HG03175 (cell line): ENCODE data around the gene ADAT2.

ENCODE experiments used
- ATAC-seq: cut with Tn5 transposase; IDR thresholded peaks from one replicate; pipeline ENCODE4 v1.9.1; 2021; ENCODE audit warnings: mild to moderate bottlenecking, moderate library complexity; ENCODE audit not compliant: unreplicated experiment

ADAT2 gene

GRCh38 chr6:143399176-143399575, 51.3 kb downstream of the ADAT2 start:
- no peak for ATAC-seq

GRCh38 chr6:143397227-143398222, 53.0 kb downstream of the ADAT2 start:
- ATAC-seq, result no peak

GRCh38 chr6:143396497-143397226, 53.8 kb downstream of the ADAT2 start:
- ATAC-seq, result no peak

- no peak for ATAC-seq
Measured at GRCh38 chr6:143395699-143396098, 54.8 kb downstream of the ADAT2 start.

GRCh38 chr6:143394389-143394788, 56.1 kb downstream of the ADAT2 start:
- ATAC-seq, result no peak

GRCh38 chr6:143390278-143390677, 60.2 kb downstream of the ADAT2 start:
- no peak for ATAC-seq

GRCh38 chr6:143385636-143386035, 64.9 kb downstream of the ADAT2 start:
- no peak for ATAC-seq

GRCh38 chr6:143376861-143377260, 73.6 kb downstream of the ADAT2 start:
- ATAC-seq, result no peak

GRCh38 chr6:143376375-143376774, 74.1 kb downstream of the ADAT2 start:
- ATAC-seq, result no peak

- ATAC-seq, result no peak
Measured at GRCh38 chr6:143375022-143375585, 75.4 kb downstream of the ADAT2 start.

GRCh38 chr6:143374014-143374413, 76.5 kb downstream of the ADAT2 start:
- no peak for ATAC-seq
